ENCODE data around the gene UACA.

Gene UACA

GRCh38 chr15:70701891-70702568, 61.3 kb downstream of the UACA start:
- no peak overlapping the region for H3K27ac ChIP-seq

GRCh38 chr15:70701171-70701570, 62.2 kb downstream of the UACA start:
- TF ChIP-seq CTCF (conservative IDR thresholded peaks at IDR 0.05): no peak
- H3K27ac ChIP-seq: no peak overlapping the region

More at GRCh38 chr15:70701891-70702568, 61.3 kb downstream of the UACA start:
- no peak for TF ChIP-seq CTCF (conservative IDR thresholded peaks at IDR 0.05)

DNA sequence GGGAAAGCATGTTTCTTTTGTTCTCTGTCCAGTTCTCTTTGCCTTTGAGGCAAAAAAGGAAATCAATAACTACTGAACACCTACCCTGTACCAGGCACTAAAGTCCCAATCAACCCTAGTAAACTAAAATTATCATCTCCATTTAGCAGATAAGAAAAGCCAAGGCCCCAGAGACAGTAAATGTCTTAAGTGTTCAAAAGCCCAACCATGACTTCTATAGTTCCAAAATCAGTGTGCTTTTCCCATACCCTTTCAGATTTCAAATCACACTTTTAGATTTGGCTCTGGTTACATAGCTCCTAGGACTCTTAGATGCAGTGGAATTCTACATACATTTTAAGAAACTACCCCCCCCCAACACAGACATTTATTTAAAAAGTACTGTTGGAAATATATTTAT, 63.5 kb downstream of the UACA start:
- no peak overlapping the region for H3K27ac ChIP-seq
- no peak for TF ChIP-seq CTCF (conservative IDR thresholded peaks at IDR 0.05)

DNA sequence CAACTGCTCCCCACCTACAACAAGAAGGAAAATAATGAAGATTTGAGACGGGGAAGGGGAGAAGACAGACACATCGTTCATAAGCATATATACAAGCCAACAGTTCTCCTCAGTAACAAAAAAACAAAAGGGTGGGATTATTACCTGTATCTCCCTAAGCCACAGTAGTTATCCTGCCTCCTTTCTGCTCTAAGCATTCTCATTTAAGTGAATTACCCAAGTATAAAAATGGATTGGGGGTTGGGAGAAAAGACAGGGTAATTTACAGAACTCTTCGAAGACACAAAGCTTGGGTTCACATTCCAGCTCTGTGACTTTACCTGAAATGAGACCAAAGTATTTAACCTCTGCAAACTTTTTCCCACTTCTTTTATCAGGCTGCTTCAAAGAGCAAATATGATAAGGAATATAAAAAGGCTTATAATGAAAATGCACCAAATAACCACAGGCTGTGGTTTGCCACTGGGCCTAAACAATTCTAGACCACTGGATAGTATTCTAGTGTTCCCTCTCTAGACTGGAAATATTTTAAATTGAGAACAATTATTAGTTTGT, 64.4 kb downstream of the UACA start:
- no peak overlapping the region for H3K27ac ChIP-seq
- no peak for TF ChIP-seq CTCF (conservative IDR thresholded peaks at IDR 0.05)

- no peak for TF ChIP-seq CTCF (conservative IDR thresholded peaks at IDR 0.05)
- no peak overlapping the region for H3K27ac ChIP-seq
These were observed 64.9 kb downstream of the UACA start for GRCh38 chr15:70698426-70698825.

DNA sequence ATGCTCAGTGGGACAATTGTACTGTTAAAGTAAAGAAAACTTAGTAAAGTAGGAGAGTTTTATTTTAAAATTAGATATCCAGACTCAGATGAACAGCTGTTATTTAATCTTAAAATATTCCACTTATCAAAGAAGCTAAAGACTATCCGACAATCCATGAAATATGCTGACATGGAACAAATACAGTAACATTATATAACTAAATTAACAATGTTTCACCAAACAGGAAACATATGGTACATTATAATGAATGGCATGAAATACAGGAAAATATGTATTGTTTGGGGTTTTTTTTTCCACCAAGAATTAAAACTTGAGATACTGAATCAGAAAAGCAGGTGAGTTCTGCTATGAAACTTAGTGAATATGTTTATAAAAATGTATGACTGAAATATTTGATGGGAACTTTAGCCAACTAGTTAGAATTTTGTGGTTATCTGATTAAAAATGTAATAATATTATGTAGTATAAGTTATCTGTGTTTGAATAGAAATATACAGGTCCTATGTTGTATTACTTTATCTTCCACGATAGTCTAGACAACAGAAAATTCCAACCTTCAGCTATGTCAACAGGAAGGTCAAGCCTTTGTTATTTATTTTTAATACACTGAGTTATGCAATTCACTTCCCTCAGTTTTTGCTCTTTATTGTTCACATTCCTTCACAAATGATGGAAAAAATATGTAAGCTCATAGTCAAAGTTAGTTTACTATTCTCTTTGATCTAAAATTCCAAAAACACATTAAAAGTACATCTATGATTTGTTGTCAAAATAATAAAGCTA, 72.7 kb downstream of the UACA start:
- no peak overlapping the region for H3K27ac ChIP-seq
- TF ChIP-seq CTCF (conservative IDR thresholded peaks at IDR 0.05): no peak

- no peak overlapping the region for H3K27ac ChIP-seq
- TF ChIP-seq CTCF (conservative IDR thresholded peaks at IDR 0.05): no peak
These were observed 73.3 kb downstream of the UACA start for GRCh38 chr15:70690021-70690420.

Data from VCaP (cell line).